CD4-positive, alpha-beta T cell treated with Interleukin-12 subunit alpha and Interleukin-12 subunit beta, for 1 hour (primary cell): Measurements from ENCODE around the gene ANKRD10.
A peak's percentile ranks its signal among the peaks of the same experiment; 100 is the strongest.
"Not testable (repeated sequence)": the region's sequence is repeated elsewhere in the genome, so short reads cannot be mapped to it uniquely, and the experiment has no call there.

Experiments
- DNase-seq: peaks from one replicate; pipeline ENCODE4 v3.0.0-alpha.2; 2020

Gene ANKRD10

DNA sequence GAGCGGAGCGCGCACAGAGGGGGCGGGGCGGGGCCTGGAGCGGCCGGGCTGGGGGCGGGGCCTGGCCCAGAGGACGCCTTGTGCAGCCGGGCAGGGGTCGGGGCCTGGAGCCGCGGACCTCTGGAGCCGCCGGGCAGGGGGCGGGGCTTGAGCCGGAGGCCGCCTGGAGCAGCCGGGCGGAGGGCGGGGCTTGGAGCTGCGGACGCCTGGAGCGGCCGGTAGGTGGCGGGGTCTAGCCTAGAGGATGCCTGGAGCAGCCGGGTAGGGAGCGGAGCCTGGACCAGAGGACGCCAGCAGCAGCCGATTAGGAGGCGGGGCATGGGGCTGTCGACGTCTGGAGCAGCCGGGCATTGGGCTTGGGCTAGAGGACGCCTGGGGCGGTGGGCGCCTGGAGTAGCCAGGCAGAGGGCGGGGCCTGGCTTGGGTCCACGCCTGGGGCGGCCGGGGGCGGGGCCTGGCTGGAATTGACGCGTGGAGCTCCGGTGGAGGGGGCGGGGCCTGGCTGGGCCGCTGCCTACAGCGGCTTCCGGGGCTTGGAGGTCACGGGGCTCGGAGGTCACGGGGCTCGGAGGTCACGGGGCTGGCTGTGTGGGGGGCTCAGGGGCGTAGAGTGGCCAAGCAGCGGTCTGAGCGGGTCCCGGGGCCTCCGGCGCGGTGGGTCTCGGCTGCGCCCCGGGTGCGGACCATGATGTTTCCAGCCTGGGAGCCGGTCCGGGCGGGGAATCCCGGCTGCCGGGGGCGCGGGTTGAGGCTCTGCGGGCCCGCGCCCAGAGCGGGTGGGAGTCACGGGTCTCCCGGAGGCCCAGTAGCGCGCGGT lies at the start of gene ANKRD10:
TSS of gene ANKRD10 (minus strand) at position 13 of the 817 bp plus-strand sequence. CDS start 135 bp downstream, outside the sequence.
- peak; percentile 93 for DNase-seq

DNA sequence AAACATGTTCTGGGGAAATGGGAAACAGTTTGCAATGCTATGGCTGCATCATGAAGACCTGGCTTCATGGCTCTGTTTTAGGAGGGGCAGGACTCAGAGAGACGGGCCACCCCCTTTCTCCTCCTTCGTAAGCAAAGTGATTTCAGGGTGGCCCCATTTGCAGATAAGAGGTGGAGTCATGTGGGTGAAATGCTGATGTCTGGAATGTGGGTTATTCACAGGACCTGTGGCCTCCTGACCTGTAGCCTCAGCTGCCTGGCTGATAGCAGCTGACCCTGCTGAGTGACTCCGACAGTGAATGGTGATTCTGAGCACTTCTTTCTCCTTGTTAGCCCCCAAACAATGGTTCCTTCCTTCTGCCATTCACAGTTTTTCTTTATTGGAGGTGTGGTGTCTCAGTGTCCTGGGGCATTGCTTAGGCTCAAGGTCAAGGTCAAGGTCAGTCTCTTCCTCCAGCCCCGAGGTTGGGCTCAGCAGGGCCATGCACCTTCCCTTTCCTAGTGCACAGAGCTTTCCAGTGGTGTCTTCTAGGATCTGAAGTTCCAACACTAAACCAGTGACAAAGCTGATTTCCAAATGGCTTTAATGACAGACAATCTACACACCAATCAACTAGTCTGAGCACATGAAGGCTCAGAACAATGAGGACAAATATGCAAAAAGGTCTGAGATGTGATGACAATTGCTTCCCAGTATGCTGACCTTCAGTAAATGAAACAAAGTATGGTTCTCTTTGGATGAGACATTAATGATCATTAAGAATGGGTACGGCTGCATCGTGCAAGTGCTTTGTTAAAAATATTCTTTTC lies 49.6 kb upstream of the ANKRD10 start:
- no peak for DNase-seq

DNA sequence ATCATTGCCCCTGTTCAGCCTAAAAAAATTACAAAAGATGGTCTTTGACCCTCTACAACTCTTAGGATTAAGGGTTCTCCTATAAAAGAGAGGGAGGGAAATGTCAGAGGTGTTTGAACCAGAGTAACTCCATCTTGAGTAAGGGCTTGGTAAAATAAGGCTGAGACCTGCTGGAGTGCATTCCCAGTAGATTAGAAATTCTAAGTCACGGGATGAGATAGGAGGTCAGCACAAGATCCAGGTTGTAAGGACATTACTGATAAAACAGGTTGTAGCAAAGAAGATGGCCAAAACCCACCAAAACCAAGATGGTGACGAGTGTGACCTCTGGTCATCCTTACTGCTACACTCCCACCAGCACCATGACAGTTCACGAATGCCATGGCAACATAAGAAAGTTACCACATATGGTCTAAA lies 48.7 kb upstream of the ANKRD10 start:
- DNase-seq, result no peak

DNA sequence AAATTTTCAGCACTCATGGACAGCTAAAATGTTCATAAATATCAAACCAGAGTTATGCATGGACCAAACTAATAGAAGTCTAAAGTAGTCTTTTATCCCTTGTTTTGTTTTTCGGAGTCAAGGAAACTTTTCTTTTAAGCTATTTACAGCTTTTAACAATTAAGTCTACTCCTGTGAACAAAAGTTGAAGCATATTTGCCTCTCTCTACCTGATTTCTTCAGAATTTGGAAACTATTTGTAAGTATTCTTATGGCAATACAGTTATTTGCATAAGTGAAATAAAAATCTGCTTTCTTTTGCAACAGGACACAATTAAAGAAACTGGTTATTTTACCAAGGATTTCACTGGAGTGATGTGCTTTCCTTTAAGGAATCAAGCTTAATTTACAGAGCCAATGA lies 47.1 kb upstream of the ANKRD10 start:
- no peak for DNase-seq

DNA sequence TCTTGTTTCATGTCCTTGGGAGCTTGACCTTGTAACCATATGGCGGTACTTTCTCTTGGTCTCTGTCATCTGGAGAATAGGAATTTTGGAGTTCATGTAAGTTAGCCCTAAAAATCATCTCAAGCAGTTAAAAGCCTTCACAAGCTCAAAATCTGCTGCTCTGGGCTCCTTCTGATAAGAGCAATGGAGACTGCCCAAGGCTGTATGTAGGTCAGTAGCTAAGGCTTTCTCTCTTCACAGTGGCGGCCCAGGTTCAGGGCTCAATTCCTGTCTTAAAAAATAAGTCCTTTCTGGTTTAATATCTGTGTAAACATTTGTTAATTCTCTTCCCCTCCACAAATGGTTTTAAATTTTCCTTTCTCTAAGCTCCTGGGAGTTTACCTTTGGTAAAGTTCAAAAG lies 45.3 kb upstream of the ANKRD10 start:
- DNase-seq, result no peak

DNA sequence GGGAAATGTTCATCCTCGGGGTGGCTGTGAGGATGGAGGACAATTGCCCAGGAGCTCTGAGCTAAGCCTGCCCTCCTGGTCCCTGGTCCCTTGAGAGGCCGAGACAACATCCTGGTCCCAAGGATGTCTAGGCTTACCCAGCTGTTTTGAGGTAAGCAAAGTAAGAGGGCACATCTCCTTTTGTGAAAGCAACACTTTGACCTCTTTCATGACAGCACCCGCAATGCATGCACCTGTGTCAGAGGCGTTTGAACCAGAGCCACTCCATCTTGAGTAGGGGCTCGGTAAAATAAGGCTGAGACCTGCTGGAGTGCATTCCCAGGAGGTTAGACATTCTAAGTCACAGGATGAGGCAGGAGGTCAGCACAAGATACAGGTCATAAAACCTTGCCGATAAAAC lies 43.1 kb upstream of the ANKRD10 start:
- DNase-seq, result no peak

DNA sequence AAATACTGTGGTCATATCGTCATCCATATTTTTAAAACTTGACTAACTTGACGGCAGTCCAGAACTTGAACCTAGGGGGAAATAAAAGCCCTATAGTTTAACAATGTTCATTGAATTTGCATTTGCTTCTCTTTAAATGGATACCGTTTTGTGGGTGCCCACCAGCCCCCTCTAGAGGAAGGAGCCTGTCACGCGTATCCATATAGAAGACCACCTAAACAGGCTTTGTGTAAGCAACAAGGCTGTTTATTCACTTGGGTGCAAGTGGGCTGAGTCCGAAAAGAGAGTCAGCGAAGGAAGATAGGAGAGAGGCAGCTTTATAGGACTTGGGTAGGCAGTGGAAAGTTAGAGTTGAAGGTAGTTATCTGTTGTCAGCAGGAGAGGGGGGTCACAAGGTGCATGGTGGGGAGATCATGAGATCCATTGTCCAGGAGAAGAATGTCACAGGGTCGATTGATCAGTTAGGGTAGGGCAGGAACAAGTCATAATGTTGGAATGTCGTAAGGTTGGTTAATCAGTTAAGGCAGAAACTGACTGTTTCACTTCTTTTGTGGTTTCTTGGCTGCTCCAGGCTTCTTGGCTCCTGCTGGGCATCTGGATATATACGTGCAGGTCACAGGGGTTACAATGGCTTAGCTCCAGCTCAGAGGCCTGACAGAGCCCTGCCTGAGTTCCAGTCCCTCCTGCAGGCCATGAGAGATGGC lies 42.5 kb upstream of the ANKRD10 start:
- DNase-seq, result no peak

DNA sequence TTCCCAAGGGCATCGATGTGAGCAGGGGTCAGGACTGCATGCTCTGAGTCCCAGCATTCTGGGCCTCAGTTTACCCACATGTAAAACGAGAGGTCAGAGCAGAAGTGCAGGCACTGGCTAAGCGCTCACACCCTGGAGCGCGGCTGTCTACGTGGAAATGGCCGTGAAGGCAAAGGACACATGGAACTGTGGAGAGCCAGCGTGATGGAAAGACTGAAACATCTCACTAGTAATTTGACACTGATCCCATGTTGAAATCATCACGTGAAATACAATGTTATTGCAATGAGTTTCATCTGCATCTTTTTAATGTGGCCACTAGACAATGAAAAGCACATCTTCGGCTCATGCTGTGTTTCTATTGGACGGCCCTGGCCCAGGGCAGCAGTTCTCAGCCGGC lies 41.3 kb upstream of the ANKRD10 start:
- not testable (repeated sequence) for DNase-seq

DNA sequence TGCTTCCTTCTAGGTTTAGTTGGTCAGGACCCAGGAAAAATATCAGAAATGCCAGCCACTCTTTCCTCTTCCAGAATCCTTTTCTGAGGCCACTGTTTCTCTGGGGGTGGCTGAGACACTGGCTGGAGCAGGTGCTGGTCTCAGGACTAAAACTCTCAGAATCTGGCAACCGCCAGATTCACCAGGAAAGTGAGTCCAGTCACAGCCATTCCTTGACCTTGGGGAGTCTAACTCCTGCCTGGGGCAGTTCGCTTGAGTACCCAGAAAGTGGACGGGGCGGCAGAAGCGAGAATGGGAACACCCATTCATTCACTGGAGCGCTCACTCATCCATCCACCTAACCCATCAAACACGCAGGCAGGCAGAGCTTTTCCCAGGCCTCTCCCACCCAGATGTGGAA lies 40.7 kb upstream of the ANKRD10 start:
- not testable (repeated sequence) for DNase-seq

DNA sequence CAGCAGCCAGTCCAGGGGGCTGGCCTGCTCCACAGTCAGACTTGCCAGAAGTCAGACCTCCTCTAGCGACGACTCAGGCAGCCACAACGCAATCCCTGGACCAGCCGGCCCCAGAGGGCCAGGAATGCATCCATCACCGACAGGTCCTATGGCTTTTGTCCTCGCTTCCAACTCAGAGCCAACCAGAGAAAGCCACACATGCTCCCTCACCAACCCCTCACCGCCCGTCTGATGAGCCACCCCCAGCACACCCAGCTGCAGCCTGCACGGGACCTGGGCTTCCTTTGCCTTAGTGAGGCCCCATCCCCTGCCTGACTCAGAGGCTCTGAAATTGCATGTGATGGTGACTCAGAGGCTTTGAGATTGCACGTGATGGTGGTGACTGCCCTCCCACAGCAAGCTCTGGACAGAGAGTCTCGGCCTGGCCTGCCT lies 40.2 kb upstream of the ANKRD10 start:
- DNase-seq, result not testable (repeated sequence)

DNA sequence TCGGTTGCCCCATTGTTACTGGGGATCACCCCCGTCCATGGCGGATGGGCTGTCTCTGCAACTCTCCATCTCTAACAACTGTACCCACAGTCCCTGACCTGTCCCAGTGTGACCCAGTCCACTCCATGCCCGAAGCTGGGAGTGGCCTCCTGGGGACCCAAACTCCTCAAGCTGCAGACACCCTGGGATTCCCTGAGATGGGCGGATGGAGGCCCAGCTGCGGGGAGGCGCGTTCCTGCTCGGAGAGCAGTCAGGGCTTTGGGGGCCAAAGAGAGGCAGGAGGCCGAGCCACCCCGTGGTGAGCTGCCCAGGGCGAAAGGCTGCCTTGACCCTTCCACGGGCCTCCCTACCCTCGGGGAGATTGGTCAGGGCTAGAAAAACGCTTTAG lies 39.7 kb upstream of the ANKRD10 start:
- not testable (repeated sequence) for DNase-seq

DNA sequence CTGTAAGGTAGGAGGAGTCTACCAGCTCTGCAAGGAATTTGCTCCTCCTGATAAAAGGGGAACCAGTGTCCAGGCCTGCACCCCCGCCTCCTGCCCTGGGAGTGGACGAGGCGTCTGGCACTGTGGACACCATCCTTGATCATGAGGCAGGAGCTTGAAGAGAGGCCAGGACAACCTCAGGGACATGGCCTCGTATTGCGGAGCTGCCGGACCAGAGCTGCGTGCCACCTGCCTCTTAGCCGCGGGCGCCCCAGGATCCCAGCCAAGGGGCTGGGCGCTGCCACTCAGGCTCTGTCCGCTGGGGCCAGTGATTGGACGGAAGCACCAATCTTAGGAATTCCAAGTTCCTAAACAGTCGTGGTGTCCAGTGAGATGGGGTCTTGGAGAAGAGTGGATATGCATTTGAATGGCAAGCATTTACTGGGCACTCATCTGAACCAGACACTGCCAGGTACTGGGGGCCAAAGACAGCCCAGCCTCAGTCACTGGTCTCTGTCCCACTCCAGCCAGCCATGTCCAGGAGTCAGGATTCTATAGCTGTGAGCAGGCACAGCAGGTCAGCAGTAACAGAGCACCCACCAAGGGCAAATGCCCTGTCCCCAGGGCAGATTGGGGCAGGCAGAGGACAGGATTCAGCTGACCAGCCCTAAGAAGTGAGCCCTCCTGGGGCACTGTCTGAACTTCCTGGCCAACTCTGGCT lies 39.1 kb upstream of the ANKRD10 start:
- DNase-seq, result no peak

DNA sequence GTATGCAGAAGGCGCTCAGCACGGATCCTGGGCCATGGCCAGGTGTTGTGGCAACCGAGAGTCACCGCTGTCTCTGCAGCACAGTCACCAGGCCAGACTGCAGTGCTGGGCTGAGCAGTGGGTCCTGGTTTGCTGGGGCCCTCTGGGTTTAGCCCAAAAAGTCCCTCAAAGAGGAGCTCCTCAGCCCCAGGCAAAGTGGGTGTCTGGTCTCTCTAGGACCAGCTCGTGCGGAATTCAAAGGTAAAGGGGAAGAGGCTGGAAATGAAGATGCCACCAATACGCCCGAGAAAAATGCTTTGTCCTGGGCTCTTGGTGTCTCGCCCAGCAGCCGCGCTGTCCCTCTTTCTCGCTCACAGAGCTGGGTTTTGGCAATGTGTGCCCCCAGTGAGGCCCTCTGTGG lies 38.5 kb upstream of the ANKRD10 start:
- no peak for DNase-seq

DNA sequence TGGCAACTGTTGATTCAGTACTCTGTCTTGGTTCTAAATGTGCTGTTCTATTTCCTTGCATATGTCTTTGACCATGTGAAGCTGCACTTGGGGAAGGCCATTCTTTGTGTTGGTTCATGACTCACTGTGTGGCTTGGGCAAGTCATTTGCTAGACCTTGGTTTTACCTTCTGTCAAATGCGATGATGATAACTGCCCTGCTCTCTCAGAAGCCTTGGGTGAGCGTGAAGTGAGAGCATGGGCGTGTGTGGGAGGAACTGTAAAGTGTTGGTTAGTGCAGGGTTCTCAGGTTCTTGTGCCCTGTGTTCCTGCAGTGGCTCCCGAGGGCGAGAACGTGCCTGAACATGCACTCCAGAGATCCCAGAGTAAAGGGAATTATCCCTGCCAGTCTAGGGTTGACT lies 37.3 kb upstream of the ANKRD10 start:
- DNase-seq, result not testable (repeated sequence)

DNA sequence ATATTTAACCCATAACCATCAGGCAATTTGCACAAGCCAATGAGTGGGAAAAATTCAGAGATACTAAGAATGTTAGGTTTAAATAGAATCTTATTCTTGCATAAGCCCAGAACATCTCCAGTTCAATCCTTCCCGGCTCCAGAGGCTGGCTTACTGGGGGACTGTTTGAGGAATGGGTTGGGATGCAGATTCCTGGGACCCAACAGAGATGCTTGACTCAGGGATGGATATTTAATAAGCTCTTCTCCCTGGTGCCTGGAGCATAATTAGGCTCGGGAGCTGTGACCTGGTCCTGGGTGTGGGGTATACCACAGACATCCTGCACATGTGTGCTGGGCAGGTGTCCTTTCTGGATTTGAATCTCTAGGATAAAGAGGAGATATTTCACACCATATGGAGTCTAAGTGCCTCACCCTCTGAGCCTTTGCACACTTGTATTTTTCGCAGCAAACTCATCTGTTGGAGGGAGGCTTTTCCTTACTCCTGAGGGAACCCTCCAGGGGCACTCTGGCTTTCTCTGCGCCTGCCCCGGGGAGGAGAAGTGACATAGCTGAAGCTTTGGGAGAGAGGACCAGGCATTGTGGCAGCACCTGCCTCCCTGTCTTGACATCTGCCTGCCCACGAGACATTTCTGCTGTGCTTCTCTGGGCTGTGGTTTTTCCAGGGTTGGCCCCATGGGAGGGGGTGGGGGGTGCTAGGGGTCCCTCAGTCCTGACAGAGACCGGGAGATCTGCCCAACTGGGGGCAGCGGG lies 36.1 kb upstream of the ANKRD10 start:
- no peak for DNase-seq

DNA sequence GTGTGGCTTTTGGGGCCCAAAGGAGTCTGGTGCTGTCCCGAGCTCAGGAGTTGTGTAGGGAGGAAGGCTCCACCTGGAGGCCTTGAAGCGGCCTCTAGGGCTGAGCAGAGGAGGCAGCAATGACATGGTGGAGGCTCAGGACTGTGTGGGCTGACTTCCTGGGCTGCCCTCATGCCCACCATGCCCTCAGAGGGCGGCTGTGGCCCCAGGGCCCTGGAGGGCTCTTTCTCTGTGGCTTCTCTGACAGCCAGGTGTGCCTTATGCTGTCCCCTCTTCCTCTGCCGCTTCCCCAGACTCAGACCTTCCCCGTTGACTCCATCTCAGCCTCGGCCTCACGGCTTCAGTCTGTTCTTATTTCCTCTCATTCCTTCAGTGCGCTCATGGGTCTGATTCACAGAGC lies 35.5 kb upstream of the ANKRD10 start:
- no peak for DNase-seq

DNA sequence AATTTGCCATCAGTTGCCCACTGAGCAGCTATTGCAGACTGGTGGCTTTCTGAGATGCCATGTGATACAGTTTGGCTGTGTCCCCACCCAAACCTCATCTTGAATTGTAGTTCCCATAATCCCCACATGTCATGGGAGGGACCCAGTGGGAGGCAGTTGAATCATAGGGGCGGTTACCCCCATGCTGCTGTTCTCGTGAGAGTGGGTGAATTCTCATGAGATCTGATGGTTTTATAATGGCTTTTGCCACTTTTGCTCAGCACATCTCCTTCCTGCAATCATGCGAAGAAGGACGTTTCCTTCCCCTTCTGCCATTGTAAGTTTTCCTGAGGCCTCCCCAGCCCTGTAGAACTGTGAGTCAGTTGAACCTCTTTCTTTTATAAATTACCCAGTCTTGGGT lies 34.8 kb upstream of the ANKRD10 start:
- DNase-seq, result no peak

DNA sequence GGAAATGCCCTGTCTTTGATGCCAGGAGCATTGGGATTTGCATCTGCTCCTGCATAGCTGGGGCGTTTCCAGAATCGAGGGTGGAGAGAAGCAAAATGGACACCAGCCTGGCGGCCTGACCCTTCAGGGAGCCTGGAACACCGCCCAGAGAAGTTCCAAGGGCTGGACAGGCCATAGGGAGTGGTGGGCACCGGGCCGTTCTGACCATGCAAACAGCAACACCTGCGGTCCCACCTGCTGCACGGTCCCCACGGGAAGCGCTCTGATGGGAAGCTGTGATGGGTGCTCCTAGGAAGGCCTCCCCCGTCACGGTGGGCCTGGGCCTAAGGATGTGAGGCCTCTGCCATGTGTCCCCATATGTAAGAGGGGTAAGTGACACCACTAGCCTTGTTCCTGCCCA lies 34.2 kb upstream of the ANKRD10 start:
- no peak for DNase-seq

DNA sequence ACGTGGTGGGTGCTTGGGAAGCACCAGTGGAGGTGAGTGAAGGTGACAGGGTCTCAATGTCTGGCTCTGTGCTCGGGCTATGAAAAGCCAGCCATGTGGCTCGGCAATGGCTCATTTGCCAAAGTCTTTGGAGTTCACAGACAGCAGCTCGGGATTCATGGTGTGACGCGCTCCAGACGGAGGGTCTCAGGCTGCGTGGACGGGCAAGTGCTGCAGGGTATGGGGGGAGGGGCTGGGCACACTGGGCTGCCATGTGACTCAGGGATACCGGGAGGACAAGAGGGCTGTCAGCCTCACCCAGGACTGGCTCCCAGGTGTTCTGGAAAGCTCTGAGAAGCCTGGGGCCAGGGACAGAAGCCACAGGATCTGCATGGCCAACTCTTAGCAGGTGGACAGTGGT lies 32.5 kb upstream of the ANKRD10 start:
- not testable (repeated sequence) for DNase-seq

DNA sequence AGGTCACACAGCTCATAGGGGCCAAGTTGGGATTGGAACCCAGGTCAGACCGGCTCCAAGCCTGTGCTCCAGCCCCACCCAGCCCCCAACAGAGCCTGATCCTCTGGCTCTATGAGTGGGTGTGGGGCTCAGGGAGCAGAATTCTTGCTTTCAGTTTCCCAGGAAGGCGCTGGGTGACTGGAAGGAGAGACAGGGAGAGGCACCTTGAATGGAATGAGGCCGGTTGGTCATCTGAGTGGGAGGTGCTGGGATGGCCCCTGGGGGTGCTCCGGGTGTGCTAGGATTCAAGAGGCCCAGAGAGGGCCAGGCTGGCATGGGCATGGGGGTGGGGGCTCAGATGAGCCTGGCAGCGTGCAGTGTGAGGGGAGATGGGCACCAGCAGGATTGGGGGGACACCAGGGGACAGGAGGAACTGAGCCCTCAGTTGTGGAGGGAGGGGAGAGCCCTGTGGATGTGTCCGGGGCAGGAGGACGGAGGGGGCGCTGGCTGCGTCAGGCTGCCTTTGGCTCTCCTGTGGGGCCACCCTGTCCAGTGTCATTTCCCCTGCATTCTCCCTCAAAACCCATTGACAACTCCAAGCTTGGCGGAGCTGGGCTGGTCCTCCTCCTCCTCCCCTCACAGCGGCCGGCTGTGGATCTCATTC lies 31.2 kb upstream of the ANKRD10 start:
- DNase-seq, result no peak
